Transverse colon (tissue), 4 donors: ENCODE data around the gene ZBTB7A. TPM values are rescaled to one million over a fixed set of nuclear protein-coding genes. Genes with fewer than 3 reads are reported as not detected.

Experiments
- DNase-seq: peaks from one replicate; pipeline ENCODE4 v3.0.0-alpha.2; 2019
- H3K27ac ChIP-seq, 4 donors: fragments of 200-600 bp; sonication (generic); 2 replicates each; pipeline ENCODE4 v1.5.1; 2016 to 2018; ENCODE audit warnings: inconsistent platforms in 4 of 4
- H3K27me3 ChIP-seq: fragments of 200-600 bp; sonication (generic); 2 replicates; pipeline ENCODE4 v1.5.1; 2017; ENCODE audit warnings: inconsistent platforms
- H3K36me3 ChIP-seq, 4 donors: fragments of 200-600 bp; sonication (generic); 2 replicates each; pipeline ENCODE4 v1.5.1; 2017 to 2019; ENCODE audit warnings: inconsistent platforms in 4 of 4
- H3K4me1 ChIP-seq, 4 donors: fragments of 200-600 bp; sonication (generic); 2 replicates each; pipeline ENCODE4 v1.5.1; 2017 to 2020; ENCODE audit warnings: inconsistent platforms in 4 of 4
- H3K4me3 ChIP-seq, 4 donors: fragments of 200-600 bp; sonication (generic); 1 replicate in 1 of 4; 2 replicates in 3 of 4; pipeline versions ENCODE4 v1.5.1 to v1.6.1; 2017 to 2019; ENCODE audit warnings: inconsistent platforms in 4 of 4
- H3K9me3 ChIP-seq, 2 donors: fragments of 200-600 bp; sonication (generic); 2 replicates each; pipeline ENCODE4 v1.5.1; 2017 to 2019; ENCODE audit warnings: inconsistent platforms in 2 of 2
- CTCF ChIP-seq, 5 experiments: fragments of 200-600 bp in 3 of 5; fragments of 450-650 bp in 2 of 5; sonication (generic) in 3 of 5; IDR thresholded peaks; 1 replicate in 2 of 5; 2 replicates in 3 of 5; pipeline ENCODE4 v1.5.1; 2016 to 2017; ENCODE audit warnings: antibody characterized with exemption in 5 of 5, inconsistent platforms in 3 of 5, mild to moderate bottlenecking in 2 of 5, moderate library complexity in 1 of 5
- EP300 ChIP-seq: sonication (generic); formaldehyde crosslinking; IDR thresholded peaks from one replicate; pipeline ENCODE4 v1.6.1; 2017; ENCODE audit warnings: antibody characterized with exemption, low read depth
- POLR2A ChIP-seq: fragments of 450-650 bp; IDR thresholded peaks from one replicate; pipeline ENCODE4 v1.6.1; 2016; ENCODE audit warnings: antibody characterized with exemption, mild to moderate bottlenecking, moderate library complexity
- POLR2AphosphoS5 ChIP-seq, 3 donors: sonication (generic); formaldehyde crosslinking; IDR thresholded peaks; one replicate each; pipeline ENCODE4 v1.6.1; 2016; ENCODE audit warnings: antibody characterized with exemption in 3 of 3
- WGBS, 2 donors: methylation state at CpG; one replicate each; pipeline ENCODE4 v1.1.5; 2018; ENCODE audit warnings: low coverage in 1 of 2; 5-methylcytosine and 5-hydroxymethylcytosine counted together
- in situ Hi-C, 4 donors: fragments of 200-750 bp; cut with MboI; loops; one replicate each; pipeline versions ENCODE4 v1.15.0 to v1.15.1; 2017; ENCODE audit warnings: low sequenced_read_pairs in 3 of 4, low pct_ligation_motif_present in 1 of 4, low pct_unique_long_range_greater_than_20kb in 1 of 4
- intact Hi-C: fragments of 100-400 bp; cut with DNase I; formaldehyde crosslinking; loops from one replicate; pipeline ENCODE4 v1.15.1; 2023; ENCODE audit warnings: low total_unique reads
- total RNA-seq, 4 donors: library from RNA; depleted of rRNA; stranded (reverse); fragments of >200 nt; gene quantifications; one replicate each; pipeline ENCODE4 v1.1.0, GENCODE V29; 2016

The ZBTB7A gene
- total RNA-seq, 4 donors from 2014 or later: 101 to 224 (median 141) TPM

GRCh38 chr19:4032436-4032835 is 34.3 kb downstream of the ZBTB7A start:
- H3K4me1 ChIP-seq: no peaks in the 10 kb centered on the region
- WGBS, 2 donors: 78% methylated on average over 16 of the region's 16 CpGs; no CpG with 5 or more reads in 1 of the 2 donors
- DNase-seq: no peak
- no peaks in the 10 kb centered on the region for H3K9me3 ChIP-seq
- in situ Hi-C loops: no loop called here
- H3K27me3 ChIP-seq: no peaks in the 10 kb centered on the region
- H3K36me3 ChIP-seq: peaks cover 0 to 23% (median 10%) of the 10 kb centered on the region in 4 donors
- H3K27ac ChIP-seq: no peak overlapping the region
- no peak for TF ChIP-seq CTCF (IDR thresholded peaks at IDR 0.05)
- TF ChIP-seq POLR2AphosphoS5 (IDR thresholded peaks at IDR 0.05): peak in 1 of 3 donors; percentile 23
- TF ChIP-seq EP300: no peak
- TF ChIP-seq POLR2A: no peak
- intact Hi-C loops: no loop called here
- no peak overlapping the region for H3K4me3 ChIP-seq

DNA sequence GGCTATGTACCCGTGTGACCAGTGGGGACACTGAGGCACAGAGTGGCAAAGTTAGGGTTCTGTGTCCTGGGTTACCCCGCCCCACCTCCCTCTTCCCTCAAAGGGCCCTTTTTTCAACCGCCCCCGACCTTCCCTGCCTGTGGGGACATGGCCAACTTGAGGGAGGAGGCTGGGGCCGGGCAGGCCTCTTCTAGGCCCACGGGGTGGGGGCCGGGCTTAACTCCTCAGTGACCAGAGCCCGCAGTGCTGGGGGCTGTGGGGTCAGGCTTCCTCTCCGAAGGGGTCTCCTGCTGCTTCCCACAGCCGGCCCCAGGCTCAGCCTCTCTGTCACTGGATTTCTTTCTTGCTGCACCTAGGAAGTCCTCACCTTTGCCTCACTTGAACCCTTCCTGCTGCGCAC is 35.3 kb downstream of the ZBTB7A start:
- H3K4me3 ChIP-seq: no peak overlapping the region
- no peaks in the 10 kb centered on the region for H3K4me1 ChIP-seq
- no peaks in the 10 kb centered on the region for H3K9me3 ChIP-seq
- in situ Hi-C loops: no loop called here
- H3K36me3 ChIP-seq: peaks cover 0 to 23% (median 8%) of the 10 kb centered on the region in 4 donors
- WGBS, 2 donors: 80% methylated on average over 11 of the region's 11 CpGs; no CpG with 5 or more reads in 1 of the 2 donors
- TF ChIP-seq EP300: no peak
- TF ChIP-seq CTCF (IDR thresholded peaks at IDR 0.05): no peak
- TF ChIP-seq POLR2A: no peak
- no peak for TF ChIP-seq POLR2AphosphoS5 (IDR thresholded peaks at IDR 0.05)
- intact Hi-C loops: no loop called here
- DNase-seq: no peak
- H3K27ac ChIP-seq: no peak overlapping the region
- no peaks in the 10 kb centered on the region for H3K27me3 ChIP-seq

- WGBS, 2 donors: 95% methylated on average over 9 of the region's 9 CpGs; no CpG with 5 or more reads in 1 of the 2 donors
- H3K27ac ChIP-seq: no peak overlapping the region
- intact Hi-C loops: no loop called here
- no peak overlapping the region for H3K4me3 ChIP-seq
- in situ Hi-C loops: no loop called here
- DNase-seq: no peak
- H3K36me3 ChIP-seq: peaks cover 0 to 23% (median 8%) of the 10 kb centered on the region in 4 donors
- H3K4me1 ChIP-seq: no peaks in the 10 kb centered on the region
- no peaks in the 10 kb centered on the region for H3K9me3 ChIP-seq
- H3K27me3 ChIP-seq: no peaks in the 10 kb centered on the region
- TF ChIP-seq POLR2AphosphoS5 (IDR thresholded peaks at IDR 0.05) (no peak), POLR2A (no peak), EP300 (no peak), CTCF (IDR thresholded peaks at IDR 0.05) (no peak)
These were observed 35.7 kb downstream of the ZBTB7A start for GRCh38 chr19:4030981-4031380.

DNA sequence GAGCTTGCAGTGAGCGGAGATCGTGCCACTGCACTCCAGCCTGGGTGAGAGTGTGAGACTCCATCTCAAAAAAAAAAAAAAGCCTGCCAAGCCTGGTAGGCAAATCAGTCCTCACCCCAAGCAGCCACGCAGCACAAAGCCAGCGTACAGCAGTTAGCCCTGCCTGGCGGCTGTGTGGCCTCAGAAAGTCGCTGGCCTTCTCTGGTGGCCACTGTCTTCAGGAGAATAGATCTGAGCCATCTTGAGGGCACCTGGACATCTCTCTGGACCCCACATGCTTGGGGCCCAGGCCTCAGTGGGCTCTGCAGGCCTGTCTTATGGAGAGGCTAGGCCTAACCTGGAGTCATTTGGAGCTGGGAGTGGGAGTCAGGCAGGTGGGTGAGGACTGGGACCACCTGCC is 36.1 kb downstream of the ZBTB7A start:
- intact Hi-C loops (no loop called here), in situ Hi-C loops (no loop called here)
- Histone ChIP-seq H3K27me3 (no peaks in the 10 kb centered on the region), H3K9me3 (no peaks in the 10 kb centered on the region), H3K4me3 (no peak overlapping the region), H3K4me1 (no peaks in the 10 kb centered on the region), H3K36me3 (peaks cover 0 to 24% (median 8%) of the 10 kb centered on the region in 4 donors), H3K27ac (no peak overlapping the region)
- DNase-seq: no peak
- 95% methylated on average over 6 of the region's 6 CpGs; no CpG with 5 or more reads in 1 of the 2 donors for WGBS, 2 donors
- peak in 1 of 3 donors; percentile 3 for TF ChIP-seq POLR2AphosphoS5 (IDR thresholded peaks at IDR 0.05)
- TF ChIP-seq EP300: no peak

DNA sequence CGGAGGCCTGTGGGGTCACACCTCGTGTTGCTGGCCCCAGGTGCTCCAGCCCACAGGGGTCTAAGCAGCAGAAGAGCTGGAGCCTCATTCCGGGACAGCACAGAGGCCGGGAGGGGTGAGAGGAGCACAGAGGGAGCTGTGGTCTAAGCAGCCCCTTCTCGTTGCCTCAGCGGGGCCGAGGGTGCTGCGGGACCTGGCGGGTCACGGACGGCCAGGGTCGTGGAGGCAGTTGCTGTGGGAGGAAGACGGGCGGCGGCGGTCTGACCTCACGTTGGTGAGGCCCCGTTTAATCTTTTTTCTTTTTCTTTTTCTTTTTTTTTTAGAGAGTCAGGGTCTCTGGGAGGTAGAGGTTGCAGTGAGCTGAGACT is 37.5 kb downstream of the ZBTB7A start:
- no peak overlapping the region for H3K27ac ChIP-seq
- no peaks in the 10 kb centered on the region for H3K27me3 ChIP-seq
- no peaks in the 10 kb centered on the region for H3K4me1 ChIP-seq
- TF ChIP-seq POLR2AphosphoS5 (IDR thresholded peaks at IDR 0.05): peak in 1 of 3 donors; percentile 4
- TF ChIP-seq POLR2A: no peak
- H3K9me3 ChIP-seq: no peaks in the 10 kb centered on the region
- intact Hi-C loops: no loop called here
- in situ Hi-C loops: no loop called here
- H3K36me3 ChIP-seq: peaks cover 0 to 26% (median 8%) of the 10 kb centered on the region in 4 donors
- 95% methylated on average over 17 of the region's 18 CpGs; no CpG with 5 or more reads in 1 of the 2 donors for WGBS, 2 donors
- no peak for DNase-seq
- H3K4me3 ChIP-seq: no peak overlapping the region
